ENCODE results near the gene MAX. TPM values are rescaled to one million over a fixed set of nuclear protein-coding genes. Genes with fewer than 3 reads are reported as not detected.

Gene MAX
- total RNA-seq, 1 donor from 2014 or later: 83.2 TPM

- Mint-ChIP-seq H3K27me3 (ENCODE audit: low read depth) (peaks cover 7% of the 10 kb centered on the region), H3K4me3 (no peak overlapping the region), H3K36me3 (no peaks in the 10 kb centered on the region), H3K27ac (no peak overlapping the region), H3K9me3 (no peaks in the 10 kb centered on the region), H3K4me1 (peaks cover 15% of the 10 kb centered on the region)
- DNase-seq (ENCODE audit: low spot score in 2 of 2, unreplicated experiment in 2 of 2): no peak
- no peak for TF ChIP-seq CTCF (IDR thresholded peaks at IDR 0.05; ENCODE audit: unreplicated experiment)
Measured at GRCh38 chr14:65142914-65143625, 40.8 kb upstream of the MAX start.

GRCh38 chr14:65142429-65142828, 40.1 kb upstream of the MAX start:
- Mint-ChIP-seq H3K9me3 (no peaks in the 10 kb centered on the region), H3K4me3 (no peak overlapping the region), H3K4me1 (peaks cover 19% of the 10 kb centered on the region), H3K36me3 (no peaks in the 10 kb centered on the region), H3K27ac (no peak overlapping the region), H3K27me3 (ENCODE audit: low read depth) (peaks cover 6% of the 10 kb centered on the region)
- no peak for TF ChIP-seq CTCF (IDR thresholded peaks at IDR 0.05; ENCODE audit: unreplicated experiment)
- no peak for DNase-seq (ENCODE audit: low spot score in 2 of 2, unreplicated experiment in 2 of 2)

DNA sequence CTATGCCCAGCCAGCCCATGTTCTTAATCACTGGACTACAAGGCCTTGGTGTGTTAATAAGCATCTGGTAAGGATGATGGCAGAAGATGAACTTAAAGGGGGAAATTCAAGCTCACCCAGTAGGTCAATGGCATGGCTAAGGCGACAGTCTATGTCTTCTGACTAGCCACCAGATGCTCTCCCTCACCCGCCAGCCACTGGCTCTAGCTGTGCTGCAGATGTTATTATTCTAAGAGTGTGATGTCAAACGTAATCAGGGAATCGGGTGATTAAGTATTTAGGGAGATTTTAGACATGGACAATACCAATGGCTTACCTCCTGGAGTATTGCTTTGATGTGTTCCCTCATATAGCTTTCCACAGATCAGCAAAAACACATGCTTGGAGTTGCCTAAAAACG, 39.2 kb upstream of the MAX start:
- DNase-seq (ENCODE audit: low spot score in 2 of 2, unreplicated experiment in 2 of 2): no peak
- H3K27ac Mint-ChIP-seq: no peak overlapping the region
- no peaks in the 10 kb centered on the region for H3K36me3 Mint-ChIP-seq
- H3K27me3 Mint-ChIP-seq (ENCODE audit: low read depth): peaks cover 6% of the 10 kb centered on the region
- no peak overlapping the region for H3K4me3 Mint-ChIP-seq
- H3K9me3 Mint-ChIP-seq: no peaks in the 10 kb centered on the region
- no peak for TF ChIP-seq CTCF (IDR thresholded peaks at IDR 0.05; ENCODE audit: unreplicated experiment)
- peaks cover 19% of the 10 kb centered on the region for H3K4me1 Mint-ChIP-seq

DNA sequence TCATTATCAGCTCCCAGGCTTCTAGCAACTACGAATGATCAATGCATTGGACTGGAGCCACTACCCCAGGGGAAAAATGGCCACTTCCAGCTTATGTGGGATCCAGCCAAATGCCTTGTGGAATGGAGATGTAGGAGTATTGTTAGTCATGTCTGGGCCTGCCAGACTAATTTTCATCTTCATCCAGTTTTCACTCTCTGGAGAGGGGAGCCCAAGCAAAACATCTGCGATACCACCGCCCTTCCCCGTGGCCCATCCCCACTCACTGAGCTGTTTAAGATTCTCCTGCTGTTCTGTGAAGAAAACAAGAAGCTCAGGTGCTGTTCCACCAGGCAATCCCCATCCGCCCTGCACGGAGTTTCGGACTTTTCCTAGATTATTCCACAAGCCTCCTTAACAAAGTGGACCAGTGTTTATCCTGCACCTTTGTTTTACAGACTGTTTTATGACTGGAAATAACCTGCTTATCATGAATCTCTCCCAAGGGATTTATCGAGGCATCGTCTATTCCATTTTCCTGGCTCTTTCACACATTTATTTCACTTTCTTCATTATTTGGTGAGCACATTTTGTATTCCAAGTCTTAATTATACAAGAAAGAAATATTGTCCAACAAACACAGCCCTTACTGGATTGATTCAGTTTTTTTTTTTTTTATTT, 35.5 kb upstream of the MAX start:
- peak overlapping the region; percentile 58 for H3K27ac Mint-ChIP-seq
- DNase-seq (ENCODE audit: low spot score in 2 of 2, unreplicated experiment in 2 of 2): no peak
- H3K4me3 Mint-ChIP-seq: no peak overlapping the region
- no peaks in the 10 kb centered on the region for H3K36me3 Mint-ChIP-seq
- TF ChIP-seq CTCF (IDR thresholded peaks at IDR 0.05; ENCODE audit: unreplicated experiment): no peak
- H3K27me3 Mint-ChIP-seq (ENCODE audit: low read depth): no peaks in the 10 kb centered on the region
- no peaks in the 10 kb centered on the region for H3K9me3 Mint-ChIP-seq
- peaks cover 7% of the 10 kb centered on the region for H3K4me1 Mint-ChIP-seq

DNA sequence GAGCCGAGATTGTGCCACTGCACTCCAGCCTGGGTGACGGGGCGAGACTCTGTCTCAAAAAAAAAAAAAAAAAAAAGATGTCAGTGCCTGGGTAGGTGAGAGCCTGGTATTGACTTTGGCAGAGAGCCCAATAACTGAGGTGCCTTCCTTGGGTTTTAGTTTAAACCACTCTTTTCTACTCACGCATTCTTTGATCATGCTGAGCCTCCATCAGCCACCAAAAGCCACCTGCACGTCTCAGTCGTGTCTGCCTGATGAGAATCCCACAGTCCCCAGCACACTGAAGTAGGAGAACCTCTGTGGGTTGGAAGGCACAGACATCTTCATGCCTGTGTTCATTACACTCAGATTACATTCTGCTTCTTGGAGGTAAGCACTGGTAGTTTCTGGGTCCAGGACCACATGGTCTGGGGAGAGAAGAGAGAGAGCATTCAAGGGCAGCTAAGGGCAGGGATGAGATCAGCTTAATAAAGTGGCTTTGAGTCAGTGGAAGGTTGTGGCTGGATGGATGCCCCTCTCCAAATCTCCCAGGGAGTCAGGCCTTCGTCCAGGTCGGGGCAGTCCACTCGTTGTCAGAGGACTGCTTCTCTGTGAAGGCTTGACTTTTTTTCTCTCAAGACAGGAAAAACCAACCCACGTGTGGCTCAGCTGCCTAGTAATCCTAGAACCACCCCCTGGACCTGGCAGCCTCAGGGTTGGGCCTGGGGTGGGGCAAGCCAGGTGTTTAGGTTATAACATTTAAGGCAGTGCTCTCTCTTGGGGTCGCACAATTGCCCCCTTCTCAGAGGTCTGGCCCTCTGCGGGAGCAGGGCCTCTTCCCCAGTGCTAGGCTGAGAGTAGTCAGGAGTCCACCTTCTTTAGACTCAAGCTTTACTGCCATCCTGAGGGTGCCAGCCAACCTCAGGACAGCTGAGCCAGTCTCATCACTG, 32.6 kb upstream of the MAX start:
- no peaks in the 10 kb centered on the region for H3K27me3 Mint-ChIP-seq (ENCODE audit: low read depth)
- H3K4me3 Mint-ChIP-seq: no peak overlapping the region
- H3K4me1 Mint-ChIP-seq: peaks cover 11% of the 10 kb centered on the region
- H3K27ac Mint-ChIP-seq: peak overlapping the region; percentile 9
- peaks cover 3% of the 10 kb centered on the region for H3K9me3 Mint-ChIP-seq
- no peak for DNase-seq (ENCODE audit: low spot score in 2 of 2, unreplicated experiment in 2 of 2)
- no peaks in the 10 kb centered on the region for H3K36me3 Mint-ChIP-seq
- TF ChIP-seq CTCF (IDR thresholded peaks at IDR 0.05; ENCODE audit: unreplicated experiment): no peak

Measured in mesothelial cell of epicardium (in vitro differentiated cells).